Measurements from ENCODE around the gene C19orf85. TPM values are rescaled to one million over a fixed set of nuclear protein-coding genes. Genes with fewer than 3 reads are reported as not detected.

Gene C19orf85
- total and polyA plus RNA-seq, 7 donors = 0.07 TPM; not detected in 6

GRCh38 chr19:55476100-55476775 is 11.7 kb upstream of the C19orf85 start, which contains the start of gene ZNF628:
TSS of gene ZNF628 (plus strand) at chr19:55476617. CDS start at chr19:55479911, 3,294 bp downstream.
- Histone ChIP-seq H3K27ac (peak within 1 kb of the TSS; percentile 91 to 97 (median 95)), H3K4me1 (peaks cover 3 to 20% (median 18%) of the 10 kb centered on the region in 4 donors), H3K9me3 (no peaks in the 10 kb centered on the region), H3K27me3 (no peaks in the 10 kb centered on the region), H3K4me3 (peak within 1 kb of the TSS; percentile 60 to 82 (median 64)), H3K36me3 (peaks cover 0 to 1% (median 0%) of the 10 kb centered on the region in 4 donors)
- DNase-seq = peak; percentile 99
- peak; percentile 93 to 96 (median 94) for TF ChIP-seq POLR2AphosphoS5 (IDR thresholded peaks at IDR 0.05)
- peak; percentile 48 to 72 for TF ChIP-seq POLR2A (IDR thresholded peaks at IDR 0.05)
- TF ChIP-seq CTCF (IDR thresholded peaks at IDR 0.05) = no peak
- no peak for TF ChIP-seq EP300 (IDR thresholded peaks at IDR 0.05)
- intact Hi-C loops (cut with DNase I) = no loop called here
- WGBS, 2 donors = 1% methylated on average over 61 of the region's 61 CpGs

GRCh38 chr19:55474269-55475265 is 10.0 kb upstream of the C19orf85 start:
- Histone ChIP-seq H3K9me3 (no peaks in the 10 kb centered on the region), H3K36me3 (no peaks in the 10 kb centered on the region), H3K27ac (peak overlapping the region in 1 of 4 donors; percentile 19), H3K4me3 (no peak overlapping the region), H3K4me1 (peaks cover 3 to 20% (median 18%) of the 10 kb centered on the region in 4 donors), H3K27me3 (no peaks in the 10 kb centered on the region)
- TF ChIP-seq CTCF (IDR thresholded peaks at IDR 0.05) (no peak), POLR2AphosphoS5 (IDR thresholded peaks at IDR 0.05) (no peak), POLR2A (IDR thresholded peaks at IDR 0.05) (no peak), EP300 (IDR thresholded peaks at IDR 0.05) (no peak)
- WGBS, 2 donors = 93% methylated on average over 19 of the region's 19 CpGs
- no peak for DNase-seq
- intact Hi-C loops (cut with DNase I) = no loop called here

GRCh38 chr19:55473225-55474012 is 8.9 kb upstream of the C19orf85 start:
- Histone ChIP-seq H3K4me3 (no peak overlapping the region), H3K27ac (peak overlapping the region in 1 of 4 donors; percentile 38), H3K27me3 (no peaks in the 10 kb centered on the region), H3K9me3 (no peaks in the 10 kb centered on the region), H3K4me1 (peaks cover 3 to 19% (median 18%) of the 10 kb centered on the region in 4 donors), H3K36me3 (no peaks in the 10 kb centered on the region)
- intact Hi-C loops (cut with DNase I) = no loop called here
- WGBS, 2 donors = 78 to 79% methylated on average over 16 of the region's 16 CpGs
- no peak for TF ChIP-seq CTCF (IDR thresholded peaks at IDR 0.05)
- TF ChIP-seq POLR2A (IDR thresholded peaks at IDR 0.05) = no peak
- TF ChIP-seq POLR2AphosphoS5 (IDR thresholded peaks at IDR 0.05) = no peak
- TF ChIP-seq EP300 (IDR thresholded peaks at IDR 0.05) = no peak
- DNase-seq = no peak

- 65 to 84% methylated on average over 8 of the region's 8 CpGs for whole genome bisulfite sequencing, 2 donors
- H3K9me3 ChIP-seq = no peaks in the 10 kb centered on the region
- H3K36me3 ChIP-seq = no peaks in the 10 kb centered on the region
- no peak overlapping the region for H3K4me3 ChIP-seq
- TF ChIP-seq POLR2AphosphoS5 (IDR thresholded peaks at IDR 0.05) (no peak), EP300 (IDR thresholded peaks at IDR 0.05) (no peak), POLR2A (IDR thresholded peaks at IDR 0.05) (no peak), CTCF (IDR thresholded peaks at IDR 0.05) (no peak)
- intact Hi-C loops (cut with DNase I) = no loop called here
- no peak overlapping the region for H3K27ac ChIP-seq
- no peak for DNase-seq
- H3K27me3 ChIP-seq = no peaks in the 10 kb centered on the region
- peaks cover 3 to 16% (median 11%) of the 10 kb centered on the region in 4 donors for H3K4me1 ChIP-seq
These were observed 7.9 kb upstream of the C19orf85 start for GRCh38 chr19:55472463-55472862.
